ENCODE measurements around the gene GPI. TPM values are rescaled to one million over a fixed set of nuclear protein-coding genes. Genes with fewer than 3 reads are reported as not detected.

GPI gene
- total RNA-seq, 1 donor, result 127 TPM

GRCh38 chr19:34448191-34448590 is 83.2 kb downstream of the GPI start:
- no peak for DNase-seq (ENCODE audit: low read depth)
- no peak overlapping the region for H3K4me3 ChIP-seq (ENCODE audit: low read depth, low read length)
- TF ChIP-seq, protein P1, sequence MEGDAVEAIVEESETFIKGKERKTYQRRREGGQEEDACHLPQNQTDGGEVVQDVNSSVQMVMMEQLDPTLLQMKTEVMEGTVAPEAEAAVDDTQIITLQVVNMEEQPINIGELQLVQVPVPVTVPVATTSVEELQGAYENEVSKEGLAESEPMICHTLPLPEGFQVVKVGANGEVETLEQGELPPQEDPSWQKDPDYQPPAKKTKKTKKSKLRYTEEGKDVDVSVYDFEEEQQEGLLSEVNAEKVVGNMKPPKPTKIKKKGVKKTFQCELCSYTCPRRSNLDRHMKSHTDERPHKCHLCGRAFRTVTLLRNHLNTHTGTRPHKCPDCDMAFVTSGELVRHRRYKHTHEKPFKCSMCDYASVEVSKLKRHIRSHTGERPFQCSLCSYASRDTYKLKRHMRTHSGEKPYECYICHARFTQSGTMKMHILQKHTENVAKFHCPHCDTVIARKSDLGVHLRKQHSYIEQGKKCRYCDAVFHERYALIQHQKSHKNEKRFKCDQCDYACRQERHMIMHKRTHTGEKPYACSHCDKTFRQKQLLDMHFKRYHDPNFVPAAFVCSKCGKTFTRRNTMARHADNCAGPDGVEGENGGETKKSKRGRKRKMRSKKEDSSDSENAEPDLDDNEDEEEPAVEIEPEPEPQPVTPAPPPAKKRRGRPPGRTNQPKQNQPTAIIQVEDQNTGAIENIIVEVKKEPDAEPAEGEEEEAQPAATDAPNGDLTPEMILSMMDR (IDR thresholded peaks at IDR 0.05; ENCODE audit: insufficient read depth, low read length), result no peak

Other genes with a start within 250 kb of the GPI start
- 55.5 and 96.3 TPM in 2 replicates for gene LSM14A, start 192.7 kb upstream of the GPI start, total RNA-seq (ENCODE audit: low replicate concordance)
- gene GARRE1, start 110.6 kb upstream of the GPI start, total RNA-seq (ENCODE audit: low replicate concordance), result 8.0 and 13.9 TPM in 2 replicates
- gene PDCD2L, start 39.2 kb downstream of the GPI start, total RNA-seq (ENCODE audit: low replicate concordance), result 6.7 and 8.0 TPM in 2 replicates
- gene UBA2, start 63.2 kb downstream of the GPI start, total RNA-seq (ENCODE audit: low replicate concordance), result 46.9 and 123 TPM in 2 replicates
- gene WTIP, start 116.6 kb downstream of the GPI start, total RNA-seq (ENCODE audit: low replicate concordance), result 3.6 and 21.8 TPM in 2 replicates

Data from fibroblast of the aortic adventitia (primary cell).